CD4-positive, alpha-beta T cell treated with Interleukin-12 subunit alpha and Interleukin-12 subunit beta, for 1 hour (primary cell): ENCODE measurements around the gene CMTM3.
A peak's percentile ranks its signal among the peaks of the same experiment; 100 is the strongest.
"Not testable (repeated sequence)": the region's sequence is repeated elsewhere in the genome, so short reads cannot be mapped to it uniquely, and the experiment has no call there.

Experiments
- DNase-seq: peaks from one replicate; pipeline ENCODE4 v3.0.0-alpha.2; 2020

CMTM3 gene, protein sequence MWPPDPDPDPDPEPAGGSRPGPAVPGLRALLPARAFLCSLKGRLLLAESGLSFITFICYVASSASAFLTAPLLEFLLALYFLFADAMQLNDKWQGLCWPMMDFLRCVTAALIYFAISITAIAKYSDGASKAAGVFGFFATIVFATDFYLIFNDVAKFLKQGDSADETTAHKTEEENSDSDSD

DNA sequence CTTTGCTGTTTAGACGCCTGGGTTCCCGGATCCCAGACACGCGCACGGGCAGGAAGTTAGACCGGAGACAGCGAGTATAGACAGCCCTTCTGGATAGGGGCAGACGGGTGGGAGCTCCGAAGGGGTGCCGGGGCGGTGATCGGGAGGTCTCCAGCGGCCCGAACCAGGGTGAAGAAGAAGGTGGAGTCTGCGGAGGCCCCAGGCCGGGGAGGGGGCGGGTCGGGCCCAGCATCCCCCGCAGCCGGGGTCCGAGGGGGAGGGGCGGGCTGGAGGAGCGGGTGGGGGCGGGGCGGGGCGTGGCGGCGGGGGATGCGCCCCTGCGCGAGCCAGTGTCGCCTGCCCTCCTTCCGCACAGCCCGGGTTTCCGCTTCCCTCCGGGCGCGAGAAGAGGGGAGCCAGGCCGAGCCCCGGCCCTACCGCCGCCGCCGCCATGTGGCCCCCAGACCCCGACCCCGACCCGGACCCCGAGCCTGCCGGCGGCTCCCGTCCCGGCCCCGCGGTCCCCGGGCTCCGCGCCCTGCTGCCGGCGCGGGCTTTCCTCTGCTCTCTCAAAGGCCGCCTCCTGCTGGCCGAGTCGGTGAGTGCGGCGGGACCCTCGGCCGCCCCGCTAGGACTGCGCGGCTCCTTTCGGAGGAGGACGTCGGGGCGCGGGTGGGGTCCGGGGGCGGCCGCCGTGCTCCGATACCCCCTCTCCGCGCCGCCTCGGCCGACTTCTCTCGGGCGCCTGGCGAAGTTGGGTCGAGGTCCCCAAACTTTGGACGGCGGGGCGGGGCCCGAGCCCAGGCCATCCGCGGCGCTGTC, at the start of gene CMTM3:
CMTM3 (plus strand) TSS at position 329 of the 801 bp plus-strand sequence; CDS start at position 431, 102 bp downstream.
- DNase-seq = peak; percentile 76

DNA sequence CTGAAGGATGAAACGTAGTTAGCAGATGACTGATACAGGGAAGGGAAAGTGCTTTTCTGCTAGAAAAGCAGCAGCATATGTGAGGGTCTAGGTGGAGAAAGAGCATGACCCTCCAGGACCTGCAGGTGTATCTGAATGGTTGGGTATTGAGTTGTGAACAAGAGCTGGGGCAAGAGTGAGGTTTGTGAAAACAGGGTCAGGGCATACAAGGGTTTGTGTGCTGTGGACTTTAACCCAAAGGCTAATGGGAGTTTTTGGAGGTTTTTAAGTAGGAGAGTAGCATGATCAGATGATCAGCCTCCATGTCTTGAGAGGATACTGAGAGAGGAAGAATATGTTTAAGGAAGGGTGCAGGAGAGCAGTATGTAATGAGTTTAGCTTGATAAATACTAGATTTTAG, 44.4 kb upstream of the CMTM3 start:
- no peak for DNase-seq

DNA sequence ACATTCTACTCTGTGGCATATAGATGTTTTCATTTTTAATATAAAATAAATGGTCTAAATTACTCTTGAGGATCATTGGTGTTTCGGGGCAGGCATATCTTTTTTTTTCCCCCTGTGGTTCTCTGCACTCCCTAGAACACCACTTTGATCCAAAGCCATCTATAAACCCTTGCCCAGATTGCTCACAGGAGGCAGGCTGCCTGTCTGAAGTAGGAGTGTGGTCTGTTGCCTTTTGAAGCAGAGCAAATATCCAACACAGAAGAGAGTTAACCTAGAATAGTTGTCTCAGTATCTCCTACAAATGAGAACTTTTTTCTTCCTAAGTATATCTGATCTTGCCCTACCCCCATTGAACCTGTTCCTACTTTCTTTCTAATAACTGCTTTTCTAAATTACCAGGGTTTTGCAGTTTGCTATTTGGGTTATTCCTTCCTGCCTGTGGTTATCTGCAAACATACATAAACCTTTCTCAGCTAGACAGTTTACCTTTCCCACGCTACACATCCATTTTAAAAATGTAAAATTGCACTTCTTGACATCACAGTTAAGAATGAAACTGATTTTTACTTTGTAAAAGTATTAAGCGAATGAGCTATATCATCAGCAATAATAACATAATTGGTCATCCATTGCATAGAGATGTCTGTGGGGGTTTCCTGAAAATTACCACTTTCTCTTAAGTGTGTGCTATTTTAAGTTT, 43.0 kb upstream of the CMTM3 start:
- no peak for DNase-seq

DNA sequence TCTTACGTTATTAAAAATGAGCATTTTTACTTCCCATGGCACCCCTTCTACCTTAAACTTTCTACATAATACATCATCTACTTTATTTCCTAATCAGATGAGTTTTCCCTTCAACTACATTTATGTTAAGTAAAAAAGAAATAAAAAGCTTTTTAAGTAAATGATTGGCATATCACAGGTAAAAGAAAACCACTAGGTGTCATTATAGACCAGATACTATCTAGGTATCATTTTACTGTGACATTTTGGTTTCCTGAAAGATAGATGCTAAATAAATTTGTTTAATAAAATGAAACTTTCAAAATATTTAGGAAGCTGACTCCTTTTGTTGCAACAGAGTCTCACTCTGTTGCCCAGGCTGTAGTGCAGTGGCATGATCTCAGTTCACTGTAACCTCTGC, 42.1 kb upstream of the CMTM3 start:
- peak; percentile 33 for DNase-seq

DNA sequence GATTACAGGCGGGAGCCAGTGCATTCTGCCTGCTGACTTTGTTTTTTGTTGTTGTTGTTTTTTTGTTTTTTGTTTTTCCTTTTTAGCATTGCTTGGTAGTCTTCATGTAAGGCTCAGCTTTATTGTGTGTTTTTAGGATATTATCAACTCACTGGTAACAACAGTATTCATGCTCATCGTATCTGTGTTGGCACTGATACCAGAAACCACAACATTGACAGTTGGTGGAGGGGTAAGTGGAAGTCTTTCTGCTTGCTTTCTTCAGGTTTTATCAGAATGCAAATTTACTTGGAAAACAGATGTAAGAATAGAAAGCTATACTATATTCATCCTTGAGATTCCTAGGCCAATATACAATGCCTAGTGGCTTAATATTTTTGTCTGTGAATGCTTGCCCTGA, 41.5 kb upstream of the CMTM3 start:
- DNase-seq = no peak

DNA sequence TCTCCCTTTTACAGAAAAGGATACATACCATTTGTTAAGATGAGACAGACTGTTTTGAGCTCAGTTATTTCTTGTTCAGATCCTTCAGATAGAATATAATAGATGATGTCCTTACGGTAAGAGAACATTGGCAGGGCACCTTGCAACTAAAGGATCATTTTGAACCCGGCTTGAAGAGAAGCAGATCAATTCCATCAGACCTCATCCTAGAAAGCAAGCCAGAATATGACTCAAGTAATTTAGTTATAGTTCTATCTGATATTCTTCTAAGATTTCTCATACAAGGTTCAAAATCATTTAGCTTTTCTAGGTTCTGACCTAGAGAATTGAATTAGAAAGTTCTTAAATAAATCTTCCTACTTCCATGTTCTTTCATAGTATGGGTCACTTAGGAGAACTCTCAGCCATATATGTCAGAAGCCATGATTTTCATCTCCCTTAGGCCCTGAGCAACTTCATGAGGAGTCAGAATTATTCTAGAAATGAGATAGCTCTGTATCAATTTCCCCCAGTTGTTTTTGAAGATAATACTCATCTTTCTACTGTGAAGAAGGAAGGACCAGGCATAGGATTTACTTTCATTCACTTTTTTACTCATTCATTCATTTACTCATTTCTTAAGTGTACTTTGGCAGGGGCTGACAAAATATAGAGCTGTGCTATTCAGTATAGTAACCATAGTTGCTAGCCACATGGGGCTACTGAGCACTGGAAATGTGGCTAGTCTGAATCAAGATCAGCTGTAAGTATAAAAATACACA, 40.8 kb upstream of the CMTM3 start:
- no peak for DNase-seq

DNA sequence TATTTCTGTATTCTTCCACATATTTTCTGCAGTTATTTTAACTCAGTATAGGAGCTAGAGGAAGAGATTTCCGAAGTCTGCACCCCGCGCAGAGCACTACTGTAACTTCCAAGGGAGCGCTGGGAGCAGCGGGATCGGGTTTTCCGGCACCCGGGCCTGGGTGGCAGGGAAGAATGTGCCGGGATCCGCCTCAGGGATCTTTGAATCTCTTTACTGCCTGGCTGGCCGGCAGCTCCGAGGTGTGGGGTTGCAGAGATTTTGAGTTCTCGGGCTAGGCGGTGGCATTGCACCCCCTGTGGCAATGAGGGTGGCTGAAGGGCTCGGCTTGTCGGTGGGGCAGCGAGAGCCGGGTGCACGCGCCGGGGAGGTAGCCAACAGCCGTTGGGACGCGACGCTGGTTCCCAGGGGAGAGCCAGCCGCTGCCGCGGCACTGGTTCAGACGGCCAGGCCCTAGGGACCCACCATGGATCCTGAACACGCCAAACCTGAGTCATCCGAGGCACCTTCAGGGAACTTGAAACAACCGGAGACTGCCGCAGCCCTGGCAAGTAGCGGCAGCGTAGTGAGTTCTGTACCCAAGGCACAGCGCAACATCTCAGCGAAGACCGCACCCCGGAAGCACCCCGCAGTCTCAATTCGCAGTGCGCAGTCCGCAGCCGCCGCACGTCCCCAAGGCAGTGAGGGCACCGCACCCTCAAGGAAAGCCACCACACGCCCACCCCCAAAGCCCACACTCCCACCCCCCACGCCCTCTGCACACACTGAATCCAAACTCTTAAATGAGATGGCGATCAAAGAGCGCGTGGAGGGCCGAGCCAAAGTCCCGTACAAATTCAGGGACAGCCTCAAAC, 38.2 kb upstream of the CMTM3 start, which contains the start of gene CMTM1:
CMTM1 (plus strand) TSS at position 389 of the 851 bp plus-strand sequence; CDS start at position 464, 75 bp downstream.
- DNase-seq = no peak

DNA sequence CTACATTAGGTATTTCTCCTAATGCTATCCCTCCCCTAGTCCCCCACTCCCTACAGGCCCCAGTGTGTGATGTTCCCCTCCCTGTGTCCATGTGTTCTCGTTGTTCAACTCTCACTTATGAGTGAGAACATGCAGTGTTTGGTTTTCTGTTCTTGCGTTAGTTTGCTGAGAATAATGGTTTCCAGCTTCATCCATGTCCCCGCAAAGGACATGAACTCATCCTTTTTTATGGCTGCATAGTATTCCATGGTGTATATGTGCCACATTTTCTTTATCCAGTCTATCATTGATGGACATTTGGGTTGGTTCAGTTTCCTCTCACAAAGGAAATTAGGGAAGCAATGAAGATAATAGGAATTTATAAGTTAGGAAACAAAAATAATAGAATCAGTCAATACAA, 37.2 kb upstream of the CMTM3 start:
- not testable (repeated sequence) for DNase-seq

DNA sequence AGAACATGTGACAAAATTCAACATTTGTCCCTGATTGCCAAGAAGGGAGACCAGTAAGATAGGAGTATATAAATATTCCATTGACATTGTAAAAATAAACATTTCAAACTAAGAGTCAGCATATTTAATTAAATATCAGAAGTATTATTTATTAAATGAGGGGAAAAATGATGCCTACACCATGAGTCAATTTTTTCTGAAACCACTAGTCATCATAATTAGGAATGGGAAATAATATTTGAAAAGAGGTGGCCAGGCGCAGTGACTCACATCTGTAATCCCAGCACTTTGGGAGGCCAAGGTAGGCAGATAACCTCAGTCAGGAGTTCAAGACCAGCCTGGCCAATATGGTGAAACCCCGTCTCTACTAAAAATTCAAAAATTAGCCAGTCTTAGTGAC, 36.1 kb upstream of the CMTM3 start:
- no peak for DNase-seq

DNA sequence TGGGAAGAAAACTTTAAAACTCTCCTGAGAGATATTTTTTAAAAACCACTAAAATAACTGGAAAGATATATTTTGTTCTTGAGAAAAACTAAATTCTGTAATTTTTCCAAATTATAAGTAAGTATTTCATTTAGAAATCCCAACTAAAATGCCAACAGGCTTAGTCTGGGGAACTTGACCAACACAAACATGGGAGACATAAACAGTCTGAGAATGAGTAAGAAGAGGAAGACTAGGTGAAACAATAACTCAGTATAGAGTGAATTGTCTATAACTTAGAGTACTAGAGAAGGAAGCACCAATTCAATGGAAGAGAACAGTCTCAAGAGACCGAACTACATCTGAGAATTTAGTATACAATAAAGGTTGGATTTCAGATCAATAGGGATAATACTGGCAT, 35.4 kb upstream of the CMTM3 start:
- no peak for DNase-seq

DNA sequence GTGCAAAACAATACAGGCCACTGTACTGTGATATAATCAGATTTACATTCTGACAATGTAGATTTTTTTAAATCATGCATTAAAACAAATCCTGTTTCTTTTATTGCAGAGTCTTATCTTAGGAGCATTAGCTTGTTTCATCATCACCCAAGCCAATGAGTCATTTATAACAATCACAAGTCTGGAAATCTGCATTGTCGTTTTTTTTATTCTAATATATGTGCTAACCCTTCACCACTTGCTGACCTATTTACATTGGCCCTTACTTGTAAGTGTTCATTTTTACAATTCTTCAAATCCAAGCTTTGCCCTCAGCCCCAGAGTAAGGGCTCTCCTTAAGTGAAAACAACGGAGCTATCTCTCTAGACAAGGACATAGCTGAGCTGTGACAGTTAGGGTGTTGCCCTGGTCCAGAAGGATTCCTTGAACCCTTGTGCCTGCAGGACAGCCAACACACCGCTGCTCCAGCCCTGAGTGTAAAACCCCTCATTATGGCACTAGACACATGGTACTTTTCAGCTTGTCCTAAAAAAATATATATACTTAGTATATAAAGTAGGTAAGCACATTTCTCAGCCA, 34.6 kb upstream of the CMTM3 start:
- no peak for DNase-seq

DNA sequence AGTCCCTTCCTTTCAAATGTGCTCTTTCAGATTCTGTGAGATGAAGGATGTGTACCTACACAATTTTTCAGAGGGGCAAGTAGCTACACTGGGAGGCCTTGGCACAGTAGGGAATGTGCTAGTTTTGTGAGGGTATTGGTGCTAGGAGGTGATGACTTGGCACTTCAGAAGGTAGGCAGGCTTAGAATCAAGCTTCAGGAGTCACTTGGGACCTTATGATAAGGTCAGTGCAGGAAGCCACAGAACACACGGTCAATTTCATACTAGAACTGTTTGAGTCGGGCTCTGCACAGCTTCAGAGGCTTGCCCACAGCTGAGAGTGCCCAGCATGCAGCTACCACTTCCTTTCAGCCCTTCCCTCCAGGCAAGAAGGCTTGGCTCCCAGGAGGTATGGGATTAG, 32.1 kb upstream of the CMTM3 start:
- no peak for DNase-seq

DNA sequence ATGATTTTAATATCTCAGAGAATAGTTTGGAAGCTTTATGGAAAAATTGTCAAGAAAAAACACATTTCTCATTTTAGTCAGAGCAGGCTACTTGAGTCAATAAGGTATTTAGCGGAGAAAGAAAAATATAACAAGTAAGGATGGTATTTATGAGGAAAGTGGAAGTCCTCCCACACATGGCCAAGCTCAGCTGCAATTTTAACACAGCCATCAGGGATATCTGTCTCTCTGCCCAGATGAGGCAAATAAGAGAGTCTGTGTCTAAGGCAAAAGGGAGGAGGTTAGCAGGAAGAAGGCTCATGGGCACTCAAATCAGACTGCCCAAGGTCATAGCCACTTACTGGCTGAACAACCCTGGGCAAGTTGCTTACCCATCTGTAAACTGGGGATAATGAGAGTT, 30.4 kb upstream of the CMTM3 start:
- no peak for DNase-seq

DNA sequence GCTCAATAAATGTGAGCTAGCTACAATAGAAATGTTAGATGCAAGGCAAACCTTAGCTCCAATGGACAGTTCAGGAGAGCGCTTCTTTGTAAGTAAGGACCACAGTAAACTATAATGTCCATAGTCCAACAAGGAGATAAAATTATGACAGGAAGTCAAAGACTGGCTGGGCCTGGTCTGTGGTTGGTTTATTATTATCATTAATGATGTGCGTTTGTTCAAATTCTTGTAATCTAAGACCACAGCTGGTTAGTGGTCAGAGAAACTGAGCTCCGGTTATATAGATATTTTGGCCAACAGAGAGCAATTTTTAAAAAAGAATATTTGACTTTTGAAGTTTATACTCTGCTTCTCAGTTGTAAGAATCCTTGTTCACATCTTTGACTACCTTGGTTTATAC, 30.0 kb upstream of the CMTM3 start:
- no peak for DNase-seq

DNA sequence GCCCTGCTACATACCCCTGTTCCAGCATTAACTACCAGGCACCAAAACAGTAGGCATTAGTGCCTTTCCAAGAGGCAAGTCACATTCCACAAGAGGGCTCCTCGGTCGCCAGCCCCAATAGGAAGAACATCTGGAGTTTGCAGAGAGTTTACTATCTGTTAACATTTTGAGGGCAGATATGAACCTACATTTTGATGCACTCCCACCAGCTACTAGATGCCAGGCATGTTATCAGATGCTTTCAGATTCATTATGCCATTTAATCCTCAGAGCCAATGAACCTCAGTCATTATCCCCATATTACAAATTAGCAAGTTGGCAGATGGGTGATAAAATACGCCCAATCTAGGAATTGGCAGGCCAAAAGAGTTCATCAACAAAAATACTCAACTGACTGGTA, 29.4 kb upstream of the CMTM3 start:
- DNase-seq = no peak

DNA sequence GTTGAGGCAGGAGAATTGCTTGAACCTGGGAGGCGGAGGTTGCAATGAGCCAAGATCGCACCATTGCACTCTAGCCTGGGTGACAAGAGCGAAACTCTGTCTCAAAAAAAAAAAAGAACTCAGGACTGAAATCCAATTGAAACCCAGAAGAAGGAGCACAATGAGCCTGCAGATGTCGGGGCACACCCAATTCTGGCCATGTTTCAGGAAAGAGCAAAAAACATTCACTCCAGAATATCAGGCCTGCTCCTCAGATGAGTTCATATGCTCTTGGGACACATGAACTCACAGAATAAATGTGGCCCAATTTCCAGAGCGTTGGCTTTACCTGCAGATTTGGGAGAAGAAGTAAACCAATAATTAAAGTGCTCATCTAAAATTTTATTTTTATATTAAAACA, 28.2 kb upstream of the CMTM3 start:
- DNase-seq = no peak

DNA sequence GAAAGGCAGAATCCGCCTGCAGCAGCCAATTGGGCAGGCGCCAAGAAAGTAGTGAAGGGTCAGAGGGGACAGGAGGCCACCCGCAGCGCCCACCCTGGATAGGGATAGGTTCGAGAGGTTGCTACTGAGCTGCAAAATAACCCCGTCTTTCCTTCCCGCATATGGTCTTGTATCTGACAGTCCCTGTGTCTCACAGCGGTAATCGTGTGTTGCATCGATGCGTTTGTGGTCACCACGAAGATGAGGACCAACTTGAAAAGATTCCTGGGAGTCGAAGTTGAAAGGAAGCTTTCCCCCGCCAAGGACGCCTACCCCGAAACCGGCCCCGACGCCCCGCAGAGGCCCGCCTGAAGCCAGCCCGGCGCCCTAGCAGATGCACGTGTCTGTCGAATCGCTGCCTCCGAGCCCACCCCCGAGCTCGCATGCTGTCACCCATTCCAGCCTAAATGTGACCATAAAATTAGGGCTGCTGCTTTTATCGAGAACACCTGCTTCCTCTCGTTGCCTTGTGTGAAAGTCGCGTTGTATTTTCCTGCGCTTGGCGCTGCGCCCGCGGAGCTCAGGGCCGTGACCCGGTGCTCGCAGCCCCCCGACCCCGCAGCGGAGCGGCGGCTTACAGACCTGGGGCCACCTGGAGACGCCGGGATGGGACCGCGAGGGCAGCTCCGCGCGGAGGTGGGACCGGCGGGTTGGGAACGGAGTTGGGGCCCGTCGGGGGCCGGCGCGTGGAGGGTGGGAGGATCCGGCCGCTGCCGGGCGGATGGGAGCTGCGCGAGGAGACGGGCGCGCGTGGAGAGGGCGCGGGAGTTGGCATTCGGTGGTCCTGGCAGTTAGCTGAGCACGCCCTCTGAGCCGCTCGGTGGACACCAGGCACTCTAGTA, 25.6 kb upstream of the CMTM3 start, which contains the start of gene CMTM2:
CMTM2 (plus strand) TSS at position 813 of the 881 bp plus-strand sequence. CDS start 145 bp downstream, outside the sequence.
- no peak for DNase-seq

DNA sequence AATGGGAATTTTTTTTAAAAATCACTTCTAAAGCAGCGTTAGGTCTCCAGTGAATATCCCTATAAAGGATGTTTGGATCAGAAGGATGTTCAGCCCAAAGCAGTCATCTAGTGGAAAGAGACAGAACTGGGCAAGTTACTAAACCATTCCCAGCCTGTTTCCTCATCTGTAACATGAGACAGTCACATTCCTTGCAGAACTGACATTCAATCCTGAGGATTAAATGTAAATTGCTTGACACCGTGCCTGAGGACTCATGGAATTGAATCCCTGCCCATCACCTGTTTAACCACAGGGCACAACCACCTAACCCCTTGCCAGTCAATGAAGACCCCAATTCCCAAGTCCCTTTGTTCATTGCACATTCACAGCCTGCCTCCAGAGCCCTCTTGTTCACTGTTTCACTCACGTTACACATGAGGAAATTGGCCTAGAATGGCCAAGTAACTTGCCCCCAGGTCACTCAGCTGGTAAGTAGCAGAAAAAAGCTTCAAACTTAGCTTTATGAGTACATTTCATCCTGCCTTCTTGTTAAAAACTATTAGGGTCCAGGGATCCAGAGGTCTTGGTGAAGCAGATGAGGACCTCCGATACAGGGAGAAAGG, 23.8 kb upstream of the CMTM3 start:
- no peak for DNase-seq

DNA sequence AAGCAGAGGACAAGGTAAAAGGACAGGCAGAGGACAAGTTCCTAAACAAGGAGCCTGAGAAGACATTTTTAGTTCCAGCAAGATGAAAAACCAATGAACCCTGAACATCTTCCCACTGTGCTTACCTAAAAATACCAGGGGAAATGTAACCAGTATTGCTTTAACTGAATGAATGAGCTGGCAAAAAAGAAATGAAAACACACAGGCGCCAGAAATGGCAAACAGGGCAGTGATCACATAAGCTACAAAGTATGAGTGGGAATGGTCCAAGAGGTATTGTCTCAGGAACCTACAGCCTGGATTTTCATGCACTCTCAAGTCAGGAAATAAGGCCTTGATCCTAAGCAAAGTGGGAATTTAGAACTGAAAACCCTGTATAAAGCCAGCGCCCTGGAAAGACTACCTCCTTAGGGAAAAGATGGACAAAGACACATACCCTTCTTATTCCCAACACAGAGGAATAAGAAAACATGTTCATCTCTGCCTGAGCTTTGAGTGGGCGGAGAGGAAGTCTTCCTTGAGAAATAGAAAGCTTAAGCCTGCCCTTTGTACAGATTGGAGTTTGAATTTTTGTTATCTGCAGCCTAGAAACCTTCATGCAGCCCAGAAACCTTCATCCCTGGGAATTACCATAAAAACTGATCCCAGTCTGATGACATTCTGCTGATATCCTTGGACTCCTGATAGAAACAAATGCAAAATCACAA, 23.1 kb upstream of the CMTM3 start:
- no peak for DNase-seq
